Renal pelvis (tissue), 4 donors: ENCODE results near the gene HPN. TPM values are rescaled to one million over a fixed set of nuclear protein-coding genes. Genes with fewer than 3 reads are reported as not detected.
"Not testable (repeated sequence)": the region's sequence is repeated elsewhere in the genome, so short reads cannot be mapped to it uniquely, and the experiment has no call there.

Experiments used
- DNase-seq: peaks from one replicate; pipeline ENCODE4 v3.0.0-alpha.2; 2013
- polyA plus RNA-seq, 3 donors: library from polyadenylated mRNA; unstranded; fragments of 120-200 nt; gene quantifications; one replicate each; pipeline ENCODE4 v1.2.1, GENCODE V29; 2013; ENCODE audit not compliant: insufficient read length in 3 of 3

Gene HPN
- polyA plus RNA-seq, 3 donors: 118 to 150 (median 128) TPM

GRCh38 chr19:35025969-35026368 is 15.6 kb upstream of the HPN start:
- DNase-seq: no peak

GRCh38 chr19:35026418-35026817 is 15.1 kb upstream of the HPN start:
- DNase-seq: no peak

GRCh38 chr19:35027009-35027408 is 14.5 kb upstream of the HPN start:
- no peak for DNase-seq

GRCh38 chr19:35027851-35028599 is 13.5 kb upstream of the HPN start:
- DNase-seq: no peak

GRCh38 chr19:35028600-35028885 is 13.0 kb upstream of the HPN start:
- not testable (repeated sequence) for DNase-seq

GRCh38 chr19:35029275-35029736 is 12.2 kb upstream of the HPN start:
- DNase-seq: not testable (repeated sequence)

GRCh38 chr19:35029737-35030256 is 11.7 kb upstream of the HPN start:
- DNase-seq: no peak

- no peak for DNase-seq
Observed at GRCh38 chr19:35030257-35031071, 11.1 kb upstream of the HPN start, which contains the start of gene SCN1B. Gene SCN1B, plus strand, starts transcription at chr19:35030470. Its CDS starts 351 bp downstream, at chr19:35030821.

GRCh38 chr19:35031072-35031881 is 10.2 kb upstream of the HPN start:
- no peak for DNase-seq

GRCh38 chr19:35032356-35032865 is 9.1 kb upstream of the HPN start:
- DNase-seq: no peak

GRCh38 chr19:35033067-35034004 is 8.2 kb upstream of the HPN start:
- DNase-seq: no peak

- no peak for DNase-seq
Observed at GRCh38 chr19:35034005-35034502, 7.5 kb upstream of the HPN start.

- DNase-seq: no peak
Observed at GRCh38 chr19:35034588-35035382, 6.7 kb upstream of the HPN start.

GRCh38 chr19:35037716-35038622 is 3.6 kb upstream of the HPN start:
- DNase-seq: no peak

GRCh38 chr19:35038623-35039512 is 2.7 kb upstream of the HPN start:
- DNase-seq: no peak

- DNase-seq: no peak
Observed at GRCh38 chr19:35039881-35040825, 1.4 kb upstream of the HPN start.
